Keratinocyte (primary cell): Measurements from ENCODE around the gene NUDT21. TPM values are rescaled to one million over a fixed set of nuclear protein-coding genes. Genes with fewer than 3 reads are reported as not detected.

Experiments
- DNase-seq: peaks from one replicate; pipeline ENCODE4 v3.0.0-alpha.2; 2011; ENCODE audit warnings: low read depth, missing footprints, low spot score
- FAIRE-seq: peaks from 2 replicates; lab custom pipeline; 2011; peaks lifted over from hg19 to GRCh38; lab: Jason Lieb, UNC
- H2AFZ ChIP-seq: 2 replicates; pipeline ENCODE4 v1.6.0; 2012; ENCODE audit warnings: low read length, control low read depth, inconsistent platforms; ENCODE audit not compliant: control insufficient read depth
- H3K27ac ChIP-seq: 2 replicates; pipeline ENCODE4 v1.5.1; 2011; ENCODE audit warnings: low read length; ENCODE audit not compliant: control insufficient read depth, insufficient read depth
- H3K27me3 ChIP-seq: 3 replicates; pipeline ENCODE4 v1.6.0; 2011; ENCODE audit warnings: low read length; ENCODE audit not compliant: control insufficient read depth, insufficient read depth; ENCODE audit errors: extremely low read depth
- H3K36me3 ChIP-seq, 2 experiments: 2 replicates in 1 of 2; 3 replicates in 1 of 2; pipeline ENCODE4 v1.5.1; 2011; ENCODE audit warnings: low read length in 2 of 2, mild to moderate bottlenecking in 1 of 2; ENCODE audit not compliant: control insufficient read depth in 2 of 2, insufficient read depth in 2 of 2; ENCODE audit errors: extremely low read depth in 1 of 2
- H3K4me1 ChIP-seq: 3 replicates; pipeline ENCODE4 v1.5.1; 2011; ENCODE audit warnings: low read length; ENCODE audit not compliant: control insufficient read depth, insufficient read depth; ENCODE audit errors: extremely low read depth
- H3K4me2 ChIP-seq: 3 replicates; pipeline ENCODE4 v1.6.0; 2011; ENCODE audit warnings: low read depth, low read length; ENCODE audit not compliant: control insufficient read depth, insufficient read depth; ENCODE audit errors: extremely low read depth
- H3K4me3 ChIP-seq, 3 experiments: fragments of 200-600 bp in 1 of 3; sonication (generic) in 1 of 3; 2 replicates in 2 of 3; 3 replicates in 1 of 3; pipeline ENCODE4 v1.5.1; 2011 to 2016; ENCODE audit warnings: low read length in 3 of 3, mild to moderate bottlenecking in 3 of 3, control low read depth in 2 of 3, inconsistent platforms in 1 of 3, low read depth in 1 of 3, mixed read lengths in 1 of 3, mixed run types in 1 of 3, moderate library complexity in 1 of 3; ENCODE audit not compliant: control insufficient read depth in 2 of 3, insufficient read depth in 2 of 3; ENCODE audit errors: extremely low read depth in 1 of 3
- H3K79me2 ChIP-seq: 2 replicates; pipeline ENCODE4 v1.6.0; 2012; ENCODE audit warnings: low read length; ENCODE audit not compliant: control insufficient read depth, insufficient read depth
- H3K9ac ChIP-seq: 3 replicates; pipeline ENCODE4 v1.6.0; 2011; ENCODE audit warnings: low read length; ENCODE audit not compliant: control insufficient read depth, insufficient read depth; ENCODE audit errors: extremely low read depth
- H3K9me1 ChIP-seq: 3 replicates; pipeline ENCODE4 v1.6.0; 2011; ENCODE audit warnings: low read length; ENCODE audit not compliant: control insufficient read depth, insufficient read depth; ENCODE audit errors: extremely low read depth
- H3K9me3 ChIP-seq: 2 replicates; pipeline ENCODE4 v1.5.1; 2012; ENCODE audit warnings: low read depth, low read length; ENCODE audit not compliant: control insufficient read depth
- H4K20me1 ChIP-seq: 3 replicates; pipeline ENCODE4 v1.6.0; 2011; ENCODE audit warnings: low read length; ENCODE audit not compliant: control insufficient read depth, insufficient read depth; ENCODE audit errors: extremely low read depth
- EZH2 ChIP-seq: IDR thresholded peaks from one replicate; pipeline ENCODE4 v1.6.1; 2012; ENCODE audit warnings: inconsistent platforms, mild to moderate bottlenecking, low read length, moderate library complexity
- dilution Hi-C: fragments of 300-500 bp; cut with MboI; formaldehyde crosslinking; loops from one replicate; pipeline ENCODE4 v1.7.0; 2020; ENCODE audit warnings: low sequenced_read_pairs; ENCODE audit not compliant: extremely low pct_ligation_motif_present
- polyA plus RNA-seq, 5 experiments: library from polyadenylated mRNA; depleted of rRNA in 3 of 5; stranded (reverse) in 3 of 5; stranded (forward) in 1 of 5; unstranded in 1 of 5; fragments of >200 nt; gene quantifications; 1 replicate in 1 of 5; 2 replicates in 3 of 5; 3 replicates in 1 of 5; pipeline versions ENCODE4 v1.2.1 to v1.2.3, GENCODE V29; 2011 to 2012; ENCODE audit warnings: missing spikeins in 2 of 5, low read depth in 1 of 5, low replicate concordance in 1 of 5
- TF ChIP-seq, protein P1 (sequence below), 3 experiments: IDR thresholded peaks in 1 of 3; conservative IDR thresholded peaks in 1 of 3; optimal IDR thresholded peaks in 1 of 3; 2 replicates in 2 of 3; 3 replicates in 1 of 3; pipeline versions ENCODE3 to v1.5.1; 2011; ENCODE audit warnings: low read length in 3 of 3, mild to moderate bottlenecking in 3 of 3, moderate library complexity in 2 of 3, control low read depth in 1 of 3, inconsistent platforms in 1 of 3; ENCODE audit not compliant: insufficient read depth in 2 of 3; ENCODE audit errors: extremely low read depth in 1 of 3

The NUDT21 gene
- polyA plus RNA-seq, 1 donor (not counting 4 experiments of a cell fraction or from before 2014, with no cell fraction given) = 98.2 TPM

DNA sequence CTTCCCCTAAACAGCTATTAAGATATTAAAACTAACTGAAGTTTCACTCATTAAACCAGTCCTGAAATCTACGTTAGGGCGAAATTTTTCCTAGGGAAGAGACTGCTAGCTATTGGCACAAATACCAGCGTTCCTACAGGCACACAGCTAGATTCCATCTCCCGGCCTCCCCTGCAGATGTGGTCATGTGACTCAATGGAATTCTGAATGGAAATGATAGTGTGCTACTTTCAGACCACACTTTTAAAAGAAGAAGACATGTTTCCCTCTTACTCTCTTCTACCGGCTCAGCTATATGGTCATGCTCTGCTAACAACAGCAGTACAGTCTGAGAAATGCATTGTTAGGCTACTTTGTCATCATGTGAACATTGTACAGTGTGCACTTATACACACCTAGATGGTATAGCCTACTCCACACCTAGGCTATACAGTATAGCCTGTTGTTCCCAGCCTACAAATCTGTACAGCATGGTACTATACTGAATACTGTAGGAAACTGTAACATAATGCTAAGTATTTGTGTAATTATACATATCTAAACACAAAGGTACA lies 31.6 kb upstream of the NUDT21 start:
- Histone ChIP-seq H3K9me3 (no peaks in the 10 kb centered on the region), H3K27ac (no peak overlapping the region), H3K4me3 (no peak overlapping the region), H3K36me3 (peaks cover 10 to 12% of the 10 kb centered on the region in 2 experiments), H3K4me1 (no peaks in the 10 kb centered on the region), H3K27me3 (no peaks in the 10 kb centered on the region), H2AFZ (no peak overlapping the region), H3K9ac (no peak overlapping the region), H4K20me1 (no peaks in the 10 kb centered on the region), H3K4me2 (no peak overlapping the region), H3K79me2 (no peaks in the 10 kb centered on the region), H3K9me1 (no peaks in the 10 kb centered on the region)
- no peak for DNase-seq
- dilution Hi-C loops = no loop called here
- FAIRE-seq = peak; percentile 26
- TF ChIP-seq, protein P1, sequence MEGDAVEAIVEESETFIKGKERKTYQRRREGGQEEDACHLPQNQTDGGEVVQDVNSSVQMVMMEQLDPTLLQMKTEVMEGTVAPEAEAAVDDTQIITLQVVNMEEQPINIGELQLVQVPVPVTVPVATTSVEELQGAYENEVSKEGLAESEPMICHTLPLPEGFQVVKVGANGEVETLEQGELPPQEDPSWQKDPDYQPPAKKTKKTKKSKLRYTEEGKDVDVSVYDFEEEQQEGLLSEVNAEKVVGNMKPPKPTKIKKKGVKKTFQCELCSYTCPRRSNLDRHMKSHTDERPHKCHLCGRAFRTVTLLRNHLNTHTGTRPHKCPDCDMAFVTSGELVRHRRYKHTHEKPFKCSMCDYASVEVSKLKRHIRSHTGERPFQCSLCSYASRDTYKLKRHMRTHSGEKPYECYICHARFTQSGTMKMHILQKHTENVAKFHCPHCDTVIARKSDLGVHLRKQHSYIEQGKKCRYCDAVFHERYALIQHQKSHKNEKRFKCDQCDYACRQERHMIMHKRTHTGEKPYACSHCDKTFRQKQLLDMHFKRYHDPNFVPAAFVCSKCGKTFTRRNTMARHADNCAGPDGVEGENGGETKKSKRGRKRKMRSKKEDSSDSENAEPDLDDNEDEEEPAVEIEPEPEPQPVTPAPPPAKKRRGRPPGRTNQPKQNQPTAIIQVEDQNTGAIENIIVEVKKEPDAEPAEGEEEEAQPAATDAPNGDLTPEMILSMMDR (optimal IDR thresholded peaks at IDR 0.05 in 1 of 3, IDR thresholded peaks at IDR 0.05 in 1 of 3, conservative IDR thresholded peaks at IDR 0.05 in 1 of 3; ENCODE audit: extremely low read depth in 1 of 3, insufficient read depth in 2 of 3, low read length in 3 of 3) = no peak
- TF ChIP-seq EZH2 = no peak

DNA sequence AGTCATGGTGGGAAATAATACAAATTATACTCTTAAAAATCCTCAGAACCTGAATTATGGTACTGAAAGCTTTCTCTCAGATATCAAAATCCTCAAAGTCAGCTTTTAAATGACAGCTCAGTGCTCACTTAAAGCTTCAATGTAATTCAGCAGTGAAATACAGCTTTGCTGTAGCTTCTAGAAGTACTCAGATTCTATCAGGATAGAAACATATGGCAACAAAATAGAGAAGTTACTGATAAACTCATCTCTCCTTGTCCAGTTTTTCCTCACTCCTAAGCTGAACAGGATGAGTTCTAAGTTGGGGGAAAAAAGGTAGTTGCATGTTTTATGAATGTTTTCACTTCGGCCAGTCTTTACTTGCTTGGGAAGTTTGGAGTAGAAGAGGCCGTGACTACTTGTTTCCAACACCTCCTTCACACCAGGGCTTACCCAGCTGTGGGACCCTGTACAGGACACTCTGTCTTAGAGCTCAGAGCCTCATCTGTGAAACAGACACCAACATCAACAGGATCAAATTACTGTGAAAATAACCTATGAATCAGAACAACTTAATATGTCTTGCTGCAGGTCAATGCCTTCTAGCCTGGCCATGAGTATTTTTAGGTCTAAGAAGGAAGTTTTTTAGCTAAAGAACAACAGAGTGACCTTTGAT lies 30.5 kb upstream of the NUDT21 start:
- no peak for FAIRE-seq

More for the DNA sequence above, 30.5 kb upstream of the NUDT21 start:
- H3K9me3 ChIP-seq = no peaks in the 10 kb centered on the region
- TF ChIP-seq, protein P1 (optimal IDR thresholded peaks at IDR 0.05 in 1 of 3, IDR thresholded peaks at IDR 0.05 in 1 of 3, conservative IDR thresholded peaks at IDR 0.05 in 1 of 3; ENCODE audit: extremely low read depth in 1 of 3, insufficient read depth in 2 of 3, low read length in 3 of 3) = no peak
- TF ChIP-seq EZH2 = no peak
- no peaks in the 10 kb centered on the region for H3K79me2 ChIP-seq
- H3K9ac ChIP-seq = no peak overlapping the region
- no peaks in the 10 kb centered on the region for H4K20me1 ChIP-seq
- no peaks in the 10 kb centered on the region for H3K9me1 ChIP-seq
- no peak overlapping the region for H2AFZ ChIP-seq
- no peak for DNase-seq
- no peak overlapping the region for H3K27ac ChIP-seq
- no peaks in the 10 kb centered on the region for H3K27me3 ChIP-seq
- H3K4me1 ChIP-seq = peaks cover 10% of the 10 kb centered on the region
- no peak overlapping the region for H3K4me2 ChIP-seq
- dilution Hi-C loops = no loop called here
- H3K4me3 ChIP-seq = no peak overlapping the region
- peaks cover 13 to 20% of the 10 kb centered on the region in 2 experiments for H3K36me3 ChIP-seq
